GM21723 (cell line): ENCODE results near the gene UBE2E1.
"Not testable (repeated sequence)": the region's sequence is repeated elsewhere in the genome, so short reads cannot be mapped to it uniquely, and the experiment has no call there.

Source experiments
- ATAC-seq: cut with Tn5 transposase; IDR thresholded peaks from one replicate; pipeline ENCODE4 v1.9.1; 2021; ENCODE audit warnings: mild to moderate bottlenecking, moderate library complexity; ENCODE audit not compliant: unreplicated experiment

The UBE2E1 gene

DNA sequence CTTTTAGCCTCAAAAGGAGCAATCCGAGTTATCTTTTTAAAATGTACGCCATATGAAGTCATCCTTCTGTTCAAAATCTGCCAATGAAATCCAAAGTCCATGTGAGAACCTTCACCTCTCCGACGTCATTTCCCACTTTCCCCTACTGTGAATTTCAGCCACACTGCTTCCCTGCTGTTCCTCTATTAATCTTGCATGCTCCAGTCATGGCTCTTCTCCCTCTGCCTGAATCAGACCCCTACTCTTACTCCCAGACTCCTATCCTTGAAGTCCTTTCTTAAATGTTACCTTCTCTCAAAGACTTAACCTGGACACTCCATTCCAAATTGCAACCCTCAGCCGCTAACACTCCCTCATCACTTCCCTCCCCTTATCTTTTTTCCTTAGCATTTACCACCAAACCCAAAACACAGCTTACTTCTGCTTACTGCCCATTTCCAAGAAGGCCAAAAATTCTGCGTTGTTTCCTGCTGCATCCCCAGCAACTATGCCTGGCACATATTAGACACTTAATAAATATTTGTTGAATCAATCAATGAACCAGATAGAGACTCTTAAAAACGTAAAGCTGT, 109.9 kb downstream of the UBE2E1 start:
- no peak for ATAC-seq

DNA sequence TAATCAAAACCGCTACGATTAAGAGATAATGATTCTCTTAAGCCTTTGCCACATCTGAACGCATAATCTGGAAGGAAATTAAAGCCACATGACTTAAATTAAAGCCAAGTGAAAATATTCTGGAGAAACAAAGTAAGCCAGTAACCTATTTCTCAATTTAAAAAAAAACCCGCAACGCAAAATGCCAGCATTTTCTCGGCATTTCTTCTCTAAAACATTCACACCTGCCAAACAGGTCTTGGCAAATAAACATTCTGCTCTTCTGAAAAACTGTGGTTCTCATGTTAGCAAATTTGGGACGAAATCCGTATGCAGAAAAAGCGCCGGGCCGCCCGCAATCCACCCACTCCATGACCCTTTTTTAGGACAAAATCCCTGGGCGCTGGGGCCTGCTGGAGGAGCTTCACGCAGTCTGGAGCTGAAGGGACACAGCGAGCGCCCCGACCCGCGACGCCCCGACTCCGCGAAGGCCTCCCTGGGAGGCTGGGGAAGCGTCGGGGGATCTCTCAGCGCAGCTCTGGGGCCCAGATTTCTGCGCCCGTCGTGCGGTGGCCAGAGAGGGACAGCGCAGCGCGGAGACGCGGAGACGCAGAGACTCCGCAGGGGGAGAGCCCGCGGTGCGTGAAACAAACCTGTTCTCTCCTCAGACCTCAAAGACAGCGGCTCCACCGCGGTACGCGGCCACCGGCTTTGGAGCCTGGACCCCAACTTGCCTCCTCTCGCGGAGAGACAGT, 110.6 kb downstream of the UBE2E1 start:
- ATAC-seq: peak; percentile 48

DNA sequence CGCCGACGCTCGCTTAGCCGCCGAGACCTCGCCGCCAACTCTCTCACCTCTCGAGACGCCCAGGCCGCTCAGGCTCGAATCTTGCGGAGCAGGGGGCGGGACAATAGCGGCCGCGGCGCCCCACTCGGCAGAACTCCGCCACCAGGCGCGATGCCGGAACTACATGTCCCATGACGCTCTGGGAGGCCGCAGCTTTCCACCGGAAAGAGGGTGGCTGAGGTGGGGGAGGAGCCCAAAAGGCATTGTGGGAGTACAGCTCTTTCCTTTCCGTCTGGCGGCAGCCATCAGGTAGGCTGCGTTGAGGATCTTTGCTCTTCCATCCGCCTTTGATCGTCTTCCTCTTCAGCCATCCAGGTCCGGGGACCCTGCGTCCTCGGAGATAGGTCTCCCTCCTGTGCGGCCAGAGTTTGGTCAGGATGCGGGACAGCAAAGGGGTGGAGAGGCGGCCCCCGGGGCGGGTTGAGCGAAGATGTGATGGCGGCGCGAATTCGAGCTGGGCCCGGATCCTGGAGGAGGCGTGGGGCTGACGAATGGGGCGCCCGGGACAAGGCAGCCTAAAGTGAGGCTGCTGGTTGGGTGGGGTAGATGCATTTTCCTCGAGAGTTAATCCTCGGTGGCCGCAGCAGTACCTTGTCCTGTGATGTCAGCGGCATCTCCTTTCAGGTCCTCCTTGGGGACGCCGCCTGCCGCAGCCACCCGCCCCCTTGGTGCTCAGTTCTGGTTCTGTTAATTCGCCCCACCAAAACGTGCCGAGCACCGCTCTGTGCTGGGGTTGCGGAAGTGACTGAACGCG, 111.3 kb downstream of the UBE2E1 start, which contains the start of the genes NKIRAS1 and RPL15:
Gene NKIRAS1, minus strand, starts transcription at position 105 of the 793 bp plus-strand sequence. CDS start 6,086 bp downstream, outside the sequence.
Gene RPL15, plus strand, starts transcription at position 247 of the 793 bp plus-strand sequence. CDS start 728 bp downstream, outside the sequence.
- peak; percentile 93 for ATAC-seq

DNA sequence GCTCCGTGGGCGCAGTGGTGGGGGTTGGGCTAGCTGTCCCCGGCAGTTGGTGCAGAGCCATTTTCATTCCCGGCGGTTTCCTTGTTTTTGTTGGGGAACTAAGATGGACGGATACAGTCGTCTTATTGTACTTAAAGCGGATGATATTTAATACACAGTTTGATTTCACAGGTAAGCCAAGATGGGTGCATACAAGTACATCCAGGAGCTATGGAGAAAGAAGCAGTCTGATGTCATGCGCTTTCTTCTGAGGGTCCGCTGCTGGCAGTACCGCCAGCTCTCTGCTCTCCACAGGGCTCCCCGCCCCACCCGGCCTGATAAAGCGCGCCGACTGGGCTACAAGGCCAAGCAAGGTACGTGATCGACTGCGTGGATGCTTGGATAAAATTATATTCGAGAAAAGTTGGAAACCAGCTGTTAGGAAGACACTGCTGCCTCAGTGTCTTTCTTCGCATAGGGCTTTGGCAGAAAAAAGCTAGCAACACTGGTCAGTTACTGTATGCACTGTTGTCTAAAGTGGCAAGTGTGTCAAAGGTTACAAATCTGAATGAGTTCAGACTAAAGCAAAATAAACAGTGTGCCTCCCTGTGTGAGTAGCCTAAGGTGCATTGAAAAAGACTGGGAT, 112.0 kb downstream of the UBE2E1 start:
- not testable (repeated sequence) for ATAC-seq

DNA sequence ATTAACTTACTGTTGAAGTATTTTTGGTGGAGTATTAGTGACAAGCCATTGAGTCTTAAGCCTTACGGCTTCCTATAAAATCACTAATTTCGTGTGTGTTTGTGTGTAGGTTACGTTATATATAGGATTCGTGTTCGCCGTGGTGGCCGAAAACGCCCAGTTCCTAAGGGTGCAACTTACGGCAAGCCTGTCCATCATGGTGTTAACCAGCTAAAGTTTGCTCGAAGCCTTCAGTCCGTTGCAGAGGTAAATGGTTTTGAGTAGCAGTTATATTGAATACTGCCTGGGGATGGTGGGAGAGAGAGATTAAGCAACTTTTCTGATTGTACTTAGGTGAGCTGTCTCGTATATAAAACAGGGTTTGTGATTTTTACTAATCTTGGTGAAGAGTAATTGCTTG, 112.6 kb downstream of the UBE2E1 start:
- ATAC-seq: not testable (repeated sequence)

DNA sequence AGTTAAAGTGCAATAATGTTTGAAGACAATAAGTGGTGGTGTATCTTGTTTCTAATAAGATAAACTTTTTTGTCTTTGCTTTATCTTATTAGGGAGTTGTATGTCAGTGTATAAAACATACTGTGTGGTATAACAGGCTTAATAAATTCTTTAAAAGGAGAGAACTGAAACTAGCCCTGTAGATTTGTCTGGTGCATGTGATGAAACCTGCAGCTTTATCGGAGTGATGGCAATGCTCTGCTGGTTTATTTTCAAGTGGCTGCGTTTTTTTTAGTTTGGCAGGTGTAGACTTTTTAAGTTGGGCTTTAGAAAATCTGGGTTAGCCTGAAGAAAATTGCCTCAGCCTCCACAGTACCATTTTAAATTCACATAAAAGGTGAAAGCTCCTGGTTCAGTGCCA, 113.9 kb downstream of the UBE2E1 start:
- no peak for ATAC-seq

DNA sequence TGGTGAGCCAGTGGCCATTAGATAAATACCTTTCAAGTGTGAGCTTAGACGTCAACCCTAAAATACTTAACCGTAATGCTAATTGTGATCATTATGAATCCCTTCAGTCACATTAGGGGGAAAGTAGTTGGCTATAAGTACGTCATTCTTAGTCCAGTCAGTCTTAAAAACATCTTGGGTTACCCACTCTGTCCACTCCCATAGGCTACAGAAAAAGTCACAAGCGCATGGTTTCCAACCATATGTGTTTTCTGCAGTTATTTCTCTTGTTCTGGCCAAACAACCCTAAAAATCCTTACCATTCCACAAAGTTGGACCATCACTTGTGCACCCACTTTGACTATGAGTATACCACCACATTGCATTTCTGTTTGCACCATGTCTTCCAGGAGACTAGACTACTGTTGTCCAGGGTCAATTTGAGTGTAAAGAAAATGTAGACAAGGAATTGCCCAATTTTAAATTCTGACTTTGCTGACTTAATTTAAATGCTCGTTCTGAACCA, 114.4 kb downstream of the UBE2E1 start:
- no peak for ATAC-seq

DNA sequence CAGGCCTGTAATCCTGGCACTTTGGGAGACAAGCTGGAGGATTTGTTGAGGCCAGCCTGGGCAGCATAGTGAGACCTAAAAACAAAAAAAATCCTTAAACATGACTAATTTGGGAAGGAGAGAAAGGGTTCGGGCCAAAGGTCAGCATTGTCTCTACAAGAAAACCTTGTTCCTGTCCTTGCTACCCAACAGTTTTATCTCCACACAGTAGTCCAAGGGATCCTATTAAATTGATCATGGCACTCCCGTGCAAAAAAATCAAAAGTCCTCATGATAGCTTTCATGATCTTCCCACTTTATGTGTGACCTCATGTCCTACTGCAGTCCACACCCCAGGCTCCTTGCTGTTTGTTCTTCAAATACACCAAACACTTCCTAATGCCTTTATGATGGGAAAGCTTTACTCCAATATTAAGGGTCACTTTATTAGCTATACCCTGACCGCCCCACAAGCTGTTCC, 115.3 kb downstream of the UBE2E1 start:
- ATAC-seq: no peak

DNA sequence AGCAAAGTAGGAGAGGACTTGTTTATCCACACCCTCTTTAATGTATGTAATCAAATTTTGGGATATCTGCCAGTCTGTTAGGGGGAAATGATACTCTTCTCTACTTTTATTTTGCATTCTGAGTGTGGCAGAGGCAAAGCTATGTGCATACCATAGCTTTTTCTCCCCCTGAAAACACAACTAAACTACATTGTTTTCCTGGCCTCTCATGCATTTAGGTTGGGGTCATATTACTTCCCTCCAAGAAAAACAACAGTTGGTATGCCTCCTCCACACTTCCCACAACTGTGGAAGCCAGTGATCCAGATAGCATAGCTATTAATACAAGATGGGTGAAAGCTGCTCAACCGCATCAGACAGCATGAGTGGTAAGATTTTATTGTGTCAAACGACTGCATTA, 118.0 kb downstream of the UBE2E1 start:
- no peak for ATAC-seq

DNA sequence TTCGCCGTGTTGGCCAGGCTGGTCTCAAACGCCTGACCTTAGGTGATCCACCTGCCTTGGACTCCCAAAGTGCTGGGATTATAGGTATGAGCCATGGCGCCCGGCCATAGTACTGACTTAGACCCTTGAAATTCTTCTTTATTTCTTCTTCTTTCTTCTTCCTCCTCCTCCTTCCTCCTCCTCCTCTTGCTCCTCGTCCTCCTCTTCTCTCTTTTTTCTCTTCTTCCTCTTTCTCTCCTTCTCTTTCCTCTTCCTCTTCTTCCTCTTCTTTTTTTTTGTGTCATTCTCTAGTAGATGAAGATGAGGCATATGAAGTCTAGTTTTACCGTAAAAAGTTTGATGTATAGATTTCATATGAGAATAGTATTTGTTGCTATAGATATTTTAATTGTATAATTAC, 120.5 kb downstream of the UBE2E1 start:
- ATAC-seq: no peak

DNA sequence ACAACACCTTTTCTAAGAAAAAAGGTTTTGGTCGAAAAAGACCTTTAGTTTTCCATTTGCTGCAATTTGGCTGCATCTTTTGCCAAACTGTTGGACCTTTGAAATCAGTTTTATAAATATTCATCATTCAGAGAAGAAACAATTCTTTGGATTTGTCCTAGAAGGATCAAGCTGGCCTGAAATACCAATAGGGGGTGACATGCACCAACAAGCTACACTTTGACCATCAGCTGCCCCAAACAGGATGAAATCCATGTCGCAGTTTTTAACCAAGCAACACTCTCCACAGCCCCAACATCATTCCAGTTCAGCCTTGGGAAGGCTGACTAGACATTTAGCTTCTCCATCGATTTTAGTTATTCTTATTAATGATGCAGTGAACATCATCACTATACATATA, 121.0 kb downstream of the UBE2E1 start:
- no peak for ATAC-seq

DNA sequence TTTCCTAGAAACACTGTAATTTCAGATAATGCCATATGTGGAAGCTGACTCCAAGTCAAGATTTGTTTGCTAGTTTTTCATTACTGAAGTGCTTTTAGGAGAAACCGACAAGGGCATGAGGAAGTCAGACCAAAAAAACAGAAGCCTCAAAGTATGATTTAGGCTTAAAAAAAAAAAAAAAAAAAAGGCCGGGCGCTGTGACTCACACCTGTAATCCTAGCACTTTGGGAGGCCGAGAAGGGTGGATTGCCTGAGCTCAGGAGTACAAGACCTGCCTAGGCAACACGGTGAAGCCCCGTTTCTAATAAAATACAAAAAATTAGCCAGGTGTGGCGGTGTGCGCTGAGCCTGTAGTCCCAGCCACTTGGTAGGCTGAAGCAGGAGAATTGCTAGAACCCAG, 122.8 kb downstream of the UBE2E1 start:
- no peak for ATAC-seq

DNA sequence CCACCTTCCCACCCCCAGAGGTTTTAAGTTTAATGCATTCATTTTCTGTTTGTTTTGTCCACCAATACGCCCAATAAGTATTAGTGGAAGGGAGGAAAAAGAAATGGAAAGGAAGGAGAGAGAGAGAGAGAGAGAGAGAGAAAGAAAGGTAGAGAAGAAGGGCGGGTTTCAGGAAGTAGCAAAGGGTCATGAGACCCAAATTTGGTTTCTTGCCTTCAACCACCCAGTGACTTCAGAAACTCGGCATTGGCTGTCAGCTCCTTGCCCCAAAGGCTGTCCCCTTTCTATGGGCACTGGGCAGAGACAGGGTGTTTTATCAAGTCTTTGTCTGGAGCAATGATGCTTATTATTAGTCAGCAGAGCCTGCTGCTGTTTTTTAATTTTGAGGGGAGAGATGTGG, 125.8 kb downstream of the UBE2E1 start:
- no peak for ATAC-seq

DNA sequence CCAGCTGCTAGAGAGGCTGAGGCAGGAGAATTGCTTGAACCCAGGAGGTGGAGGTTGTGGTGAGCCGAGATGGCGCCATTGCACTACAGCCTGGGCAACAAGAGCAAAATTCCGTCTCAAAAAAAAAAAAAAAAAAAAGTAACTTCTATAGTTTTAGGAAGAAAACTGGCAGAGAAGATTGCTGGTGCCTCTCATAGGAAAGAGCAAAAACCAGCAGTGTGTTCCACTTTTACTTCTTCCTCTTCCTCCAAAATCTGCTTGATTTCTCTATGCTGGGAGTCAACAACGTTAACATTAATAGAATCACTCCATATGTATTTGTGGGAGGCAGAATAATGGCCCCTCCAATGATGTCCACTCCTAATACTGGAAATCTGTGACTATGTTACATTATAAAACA, 126.8 kb downstream of the UBE2E1 start:
- ATAC-seq: no peak

DNA sequence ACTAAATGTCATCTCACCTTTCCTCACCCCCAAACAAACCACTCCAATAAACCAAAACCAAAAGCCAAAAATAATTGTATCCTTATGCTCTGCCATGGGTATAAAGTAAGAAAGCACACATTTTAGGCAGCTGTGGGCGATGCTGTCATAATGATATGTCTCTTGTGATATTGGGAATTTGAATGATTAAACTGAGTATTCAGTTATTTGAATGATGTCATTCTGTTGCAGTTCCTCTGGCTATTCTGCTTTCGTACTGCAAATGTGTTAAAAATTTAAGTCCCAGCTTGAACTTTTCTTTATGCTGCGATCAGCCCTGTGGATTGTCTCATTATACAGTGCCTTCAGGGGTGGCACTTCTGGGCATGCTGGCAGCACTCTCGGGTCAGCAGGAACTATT, 128.5 kb downstream of the UBE2E1 start:
- no peak for ATAC-seq

DNA sequence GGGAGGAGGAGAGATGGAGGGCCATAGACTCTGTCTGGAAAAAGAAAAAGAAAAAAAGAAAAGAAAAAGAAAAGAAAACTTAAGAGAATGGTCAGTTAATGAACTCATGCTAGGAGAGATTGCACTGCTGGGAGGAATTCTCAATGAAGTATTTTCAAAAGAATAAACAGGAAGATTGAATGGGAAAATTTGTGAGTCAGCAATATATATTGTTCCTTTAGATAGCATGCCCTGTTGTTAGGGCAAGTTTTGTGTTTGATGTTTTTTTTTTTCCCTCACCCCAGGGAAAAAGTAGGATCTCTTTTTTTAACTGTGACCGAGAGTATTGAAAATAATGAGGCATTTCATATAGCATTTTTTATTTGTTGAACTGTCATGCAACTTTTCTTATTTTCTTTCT, 131.5 kb downstream of the UBE2E1 start:
- no peak for ATAC-seq

DNA sequence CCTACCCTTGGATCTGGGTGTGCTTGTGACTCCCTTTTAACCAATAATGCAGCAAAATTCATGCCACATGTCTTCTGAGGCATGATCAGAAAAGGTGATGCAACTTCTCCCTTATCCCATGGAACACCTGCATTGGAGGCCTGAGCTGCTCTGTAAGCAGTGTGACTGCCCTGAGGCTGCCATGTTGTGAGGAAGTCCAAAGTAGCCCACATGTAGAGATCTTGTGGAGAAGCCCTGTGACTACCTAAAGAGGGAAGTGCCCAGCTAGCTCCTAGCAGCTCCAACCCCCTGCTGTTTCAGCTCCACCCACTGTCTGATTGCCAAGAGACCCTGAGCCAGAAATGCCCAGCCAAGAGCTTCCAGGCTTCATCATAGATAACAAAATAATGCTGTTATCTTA, 132.9 kb downstream of the UBE2E1 start:
- no peak for ATAC-seq

DNA sequence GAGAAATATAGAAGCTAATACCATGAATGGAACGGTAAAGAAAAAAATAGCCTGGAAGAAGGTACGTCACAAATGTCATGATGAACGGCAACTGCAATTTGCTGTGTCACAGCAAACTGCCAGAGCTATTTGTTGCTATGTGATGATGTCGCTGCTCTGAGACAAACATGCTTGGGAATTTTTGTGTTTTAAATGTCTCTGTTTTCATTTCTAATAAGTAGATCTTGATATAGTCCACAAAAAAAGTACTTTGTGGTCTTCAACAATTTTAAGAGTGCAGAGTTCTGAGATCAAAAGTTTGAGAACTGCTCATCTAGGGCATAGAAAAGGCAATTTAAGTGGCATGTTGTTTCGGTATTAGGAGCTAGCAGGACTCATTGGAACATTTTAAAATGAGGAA, 135.0 kb downstream of the UBE2E1 start:
- ATAC-seq: no peak
